Heart left ventricle (tissue), 13 donors: ENCODE results near the gene PCBP1.
"Not testable (repeated sequence)": the region's sequence is repeated elsewhere in the genome, so short reads cannot be mapped to it uniquely, and the experiment has no call there.

Source experiments
- CTCF ChIP-seq, 12 donors: fragments of 200-600 bp; sonication (generic) in 4 of 12; IDR thresholded peaks; one replicate each; pipeline versions ENCODE4 v1.5.0 to v1.8.0; 2018 to 2022; ENCODE audit warnings: antibody characterized with exemption in 12 of 12, mild to moderate bottlenecking in 5 of 12
- POLR2A ChIP-seq, 2 donors: fragments of 450-650 bp; IDR thresholded peaks; one replicate each; pipeline ENCODE4 v1.6.1; 2017; ENCODE audit warnings: antibody characterized with exemption in 2 of 2, mild to moderate bottlenecking in 2 of 2, moderate library complexity in 2 of 2
- donor health status: ischemic (EF 13 %, LVEDD 7.1; RV severe dilation, severe dysfunction).
- donor health status: DM: no; HTN: yes; CAD: no.
- donor health status: DM: no; HTN: no; CAD: no.
- donor health status: ischemic (EF 25% LVEDD 6.9; RV normal size, moderate dysfunction).
- donor health status: ischemic (EF 25% LVEDD 5.7; RV mildly dilated, moderate dysfunction).
- donor health status: ischemic (EF 35%, LVEDD 5.7; RV mildly dilated, moderate dysfunction).
- donor health status: nonischemic (EF 11% LVEDD 7.7; RV severe dilation, severe dysfunction).
- donor health status: DM: yes; HTN: yes; CAD: no.
- donor health status: PGD.
- donor health status: ischemic (EF 29% LVEDD 5.4; RV normal size, mild dysfunction).
- donor health status: nonischemic (EF 23%, LVEDD 6.1; RV moderate dilation, normal function).

- TF ChIP-seq POLR2A, CTCF (IDR thresholded peaks at IDR 0.05): not testable (repeated sequence)
Observed at GRCh38 chr2:70134323-70134983, 47.2 kb downstream of the PCBP1 start.
